Fibroblast of the conjunctiva (primary cell): ENCODE measurements around the gene NR2C1.
"Not testable (repeated sequence)": the region's sequence is repeated elsewhere in the genome, so short reads cannot be mapped to it uniquely, and the experiment has no call there.

ENCODE experiments used
- DNase-seq: peaks from one replicate; pipeline ENCODE4 v3.0.0-alpha.2; 2010; ENCODE audit warnings: low read depth

NR2C1 gene

DNA sequence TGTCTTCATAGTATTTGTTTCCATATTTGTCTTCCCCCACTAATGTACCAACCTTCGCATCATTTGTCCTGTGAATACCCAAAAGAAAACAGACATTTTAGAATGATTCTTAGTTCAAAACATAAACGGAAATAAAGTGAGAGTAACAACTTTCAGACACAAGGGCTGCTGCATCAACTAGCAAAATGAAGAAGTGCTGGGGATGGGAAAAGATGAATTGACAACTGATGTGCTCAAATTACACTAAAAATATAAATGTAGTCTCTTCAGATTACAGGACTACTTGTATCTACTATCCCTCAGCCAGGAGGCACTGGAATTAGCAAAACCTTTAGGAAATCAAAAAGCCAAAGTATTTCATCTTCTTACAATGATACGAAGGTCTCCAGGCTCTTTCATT, 70.7 kb downstream of the NR2C1 start:
- DNase-seq: no peak

DNA sequence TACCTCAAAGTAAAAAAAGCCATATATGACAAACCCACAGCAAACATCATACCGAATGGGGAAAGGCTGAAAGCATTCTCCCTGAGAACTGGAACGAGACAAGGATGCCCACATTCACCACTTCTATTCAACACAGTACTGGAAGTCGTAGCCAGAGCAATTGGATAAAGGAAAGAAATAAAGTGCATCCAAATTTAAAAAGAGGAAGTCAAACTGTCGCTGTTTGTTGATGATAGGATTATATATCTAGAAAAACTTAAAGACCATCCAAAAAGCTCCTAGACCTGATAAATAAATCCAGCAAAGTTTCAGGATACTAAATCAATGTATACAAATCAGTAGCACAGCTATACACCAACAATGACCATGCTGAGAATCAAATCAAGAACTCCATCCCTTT, 75.1 kb downstream of the NR2C1 start:
- DNase-seq: no peak

DNA sequence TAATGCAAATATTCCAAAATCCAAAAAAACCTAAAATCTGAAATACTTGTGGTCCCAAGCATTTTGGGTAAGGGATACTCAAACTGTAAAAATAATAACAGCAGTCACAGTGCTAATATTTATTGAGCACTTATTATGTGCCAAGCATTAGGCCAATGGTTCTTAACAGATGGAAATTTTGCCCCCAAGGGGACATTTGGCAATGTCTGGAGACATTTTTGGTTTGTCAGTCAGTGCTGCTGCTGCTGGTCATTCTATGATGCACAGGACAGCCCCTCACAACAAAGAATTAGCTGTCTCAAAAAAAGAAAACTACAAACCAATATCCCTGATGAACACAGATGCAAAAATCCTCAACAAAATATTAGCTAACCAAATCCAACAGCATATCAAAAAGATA, 75.7 kb downstream of the NR2C1 start:
- no peak for DNase-seq

DNA sequence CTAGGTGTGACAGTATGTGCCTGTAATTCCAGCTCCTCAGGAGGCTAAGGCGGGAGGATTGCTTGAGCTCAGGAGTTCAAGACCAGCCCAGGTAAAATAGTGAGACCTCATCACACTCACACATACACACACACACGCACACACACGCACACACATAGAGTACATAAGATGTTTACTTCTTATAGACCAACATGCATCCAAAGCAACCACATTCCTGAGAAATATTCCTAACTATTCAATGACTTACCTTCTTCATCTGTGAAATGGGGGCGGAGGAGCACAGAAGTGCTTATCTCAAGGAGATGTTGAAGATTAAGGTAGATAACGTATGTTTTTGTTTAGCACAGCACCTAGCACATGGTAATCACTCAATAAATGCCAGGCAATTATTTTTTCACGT, 76.4 kb downstream of the NR2C1 start:
- no peak for DNase-seq

DNA sequence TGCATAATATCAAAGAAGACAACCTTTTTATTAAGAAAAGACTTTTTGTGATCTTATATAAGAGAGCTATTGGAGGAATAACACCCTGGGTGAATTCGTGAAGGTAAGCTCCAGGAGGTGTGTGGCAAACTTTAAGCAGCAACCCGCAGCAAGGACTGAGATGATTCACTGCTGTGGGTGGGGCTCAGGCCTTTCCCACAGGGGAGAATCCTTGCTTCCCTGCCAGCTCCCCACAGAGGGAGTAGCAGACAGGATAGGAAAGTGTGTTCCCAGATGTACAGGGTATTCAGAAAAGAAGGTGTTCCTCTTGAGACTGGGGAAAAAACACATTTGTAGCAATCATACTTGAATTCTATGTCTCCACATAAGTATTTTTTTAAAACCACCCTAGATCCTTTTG, 79.1 kb downstream of the NR2C1 start:
- no peak for DNase-seq

DNA sequence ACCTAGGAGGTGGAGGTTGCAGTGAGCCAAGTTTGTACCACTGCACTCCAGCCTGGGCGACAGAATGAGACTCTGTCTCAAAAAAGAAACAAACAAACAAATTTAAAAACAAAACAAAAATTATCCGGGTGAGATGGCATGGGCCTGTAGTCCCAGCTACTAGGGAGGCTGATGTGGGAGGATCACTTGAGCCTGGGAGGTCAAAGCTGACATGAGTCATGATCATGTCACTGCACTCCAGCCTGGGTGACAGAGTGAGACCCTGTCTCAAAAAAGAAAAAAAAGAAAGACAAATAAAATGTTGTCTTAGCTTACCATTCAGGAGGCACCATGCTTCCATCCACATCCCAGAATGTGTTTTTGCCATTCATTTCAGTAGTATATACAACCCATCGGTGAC, 79.6 kb downstream of the NR2C1 start:
- not testable (repeated sequence) for DNase-seq

DNA sequence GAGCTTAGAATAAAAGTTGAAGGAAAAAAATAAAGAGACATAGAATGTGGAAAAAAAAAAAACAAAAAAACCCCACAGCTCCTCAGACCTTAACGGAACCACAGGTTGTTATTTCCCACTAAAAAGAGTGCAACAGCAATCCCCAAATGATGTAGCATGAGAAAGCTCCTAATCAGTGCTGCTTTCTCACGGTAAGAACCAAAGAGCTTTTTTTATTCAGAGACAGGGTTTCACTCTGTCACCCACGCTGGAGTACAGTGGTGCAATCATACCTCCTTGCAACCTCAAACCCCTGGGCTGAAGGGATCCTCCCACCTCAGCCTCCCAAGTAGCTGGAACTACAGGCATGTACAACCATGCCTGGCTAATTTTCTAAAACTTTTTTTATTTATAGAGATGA, 83.2 kb downstream of the NR2C1 start:
- no peak for DNase-seq

DNA sequence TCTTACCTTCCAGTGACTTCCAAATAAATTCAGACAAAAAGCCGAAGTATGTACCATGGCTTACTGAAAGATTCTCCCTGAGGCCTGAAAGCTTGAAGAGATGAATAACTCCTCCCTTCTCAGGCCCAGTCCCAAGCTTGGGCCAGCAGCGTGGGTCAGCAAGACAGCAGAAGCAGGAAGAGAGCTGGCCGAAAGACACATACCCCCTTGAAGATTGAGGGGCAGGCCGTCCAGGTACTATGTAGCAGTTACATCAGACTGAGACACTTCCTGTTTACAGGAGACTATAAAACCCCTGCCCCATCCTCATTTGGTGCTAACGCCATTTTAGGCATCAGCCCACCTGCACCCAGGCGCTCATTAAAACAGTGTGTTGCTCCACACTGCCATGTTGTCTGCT, 84.9 kb downstream of the NR2C1 start:
- no peak for DNase-seq

DNA sequence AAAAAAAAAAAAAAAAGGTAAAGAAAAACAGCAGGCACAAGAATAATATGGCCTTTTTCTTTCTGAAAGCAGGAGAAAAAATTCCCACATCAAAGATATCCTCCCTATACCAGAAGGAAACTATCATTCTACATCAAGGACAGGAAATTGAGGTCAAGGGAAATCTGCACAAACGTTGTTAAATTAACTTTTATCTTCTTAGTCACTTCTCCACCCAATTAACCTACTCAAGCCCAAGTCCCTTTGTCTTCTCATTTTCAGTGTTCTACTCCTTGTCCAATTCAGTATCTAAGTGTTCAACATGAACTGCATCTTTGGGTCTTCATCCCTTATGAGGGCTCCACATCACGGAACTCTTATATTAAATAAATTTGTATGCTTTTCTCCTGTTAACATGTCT, 85.6 kb downstream of the NR2C1 start:
- no peak for DNase-seq

DNA sequence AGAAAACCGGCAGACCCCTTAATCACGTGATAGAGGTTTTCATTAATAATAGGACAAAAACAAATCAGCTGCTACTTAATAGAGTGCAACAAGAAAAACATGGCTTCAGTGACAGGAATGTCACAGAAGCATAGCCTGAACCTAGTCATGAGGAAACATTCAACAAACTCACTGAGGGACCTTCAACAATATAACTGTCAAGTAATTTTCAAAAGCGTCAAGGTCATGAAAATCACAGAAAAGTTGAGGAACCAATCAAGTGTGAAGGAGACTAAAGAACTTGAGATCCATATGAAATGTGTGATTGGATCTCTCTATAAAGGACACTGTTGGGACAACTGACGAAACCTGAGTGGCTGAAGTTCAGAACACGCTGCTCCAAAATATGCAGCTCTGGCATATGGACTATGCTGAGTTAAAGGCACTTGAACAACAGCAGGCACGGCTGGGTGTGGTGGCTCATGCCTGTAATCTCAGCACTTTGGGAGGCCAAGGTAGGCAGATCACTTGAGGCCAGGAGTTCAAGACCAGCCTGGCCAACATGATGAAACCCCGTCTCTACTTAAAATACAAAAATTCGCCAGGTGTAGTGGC, 86.2 kb downstream of the NR2C1 start:
- DNase-seq: no peak

DNA sequence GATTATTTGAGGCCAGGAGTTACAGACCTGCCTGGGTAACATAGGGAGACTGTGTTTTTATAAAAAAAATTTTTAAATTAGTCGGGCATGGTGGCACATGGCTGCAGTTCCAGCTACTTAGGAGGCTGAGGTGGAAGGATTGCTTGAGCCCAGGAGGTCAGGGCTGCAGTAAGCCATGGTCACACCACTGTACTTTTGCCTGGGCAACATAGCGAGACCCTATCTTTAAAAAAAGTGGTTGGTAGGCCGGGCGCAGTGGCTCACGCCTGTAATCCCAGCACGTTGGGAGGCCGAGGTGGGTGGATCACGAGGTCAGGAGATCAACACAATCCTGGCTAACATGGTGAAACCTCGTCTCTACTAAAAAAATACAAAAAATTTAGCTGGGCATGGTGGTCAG, 88.3 kb downstream of the NR2C1 start:
- not testable (repeated sequence) for DNase-seq

DNA sequence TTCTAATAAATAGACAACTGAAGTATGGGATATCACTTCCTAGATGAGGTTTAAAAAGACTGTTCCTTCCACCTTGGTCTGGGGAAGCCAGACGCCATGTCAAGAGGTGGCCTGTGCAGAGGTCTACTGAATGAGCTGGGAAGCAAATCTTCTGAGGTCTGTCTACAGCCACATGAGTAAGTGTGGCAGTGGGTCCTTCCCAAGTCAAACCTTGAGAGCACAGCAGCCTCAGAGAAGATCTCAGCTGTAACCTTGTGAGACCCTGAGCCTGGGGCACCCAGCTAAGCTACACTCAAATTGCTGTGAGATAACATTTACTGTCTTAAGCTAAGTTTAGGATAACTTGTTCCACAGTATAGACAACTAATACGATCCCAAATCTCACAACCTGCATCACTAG, 90.1 kb downstream of the NR2C1 start:
- DNase-seq: no peak

DNA sequence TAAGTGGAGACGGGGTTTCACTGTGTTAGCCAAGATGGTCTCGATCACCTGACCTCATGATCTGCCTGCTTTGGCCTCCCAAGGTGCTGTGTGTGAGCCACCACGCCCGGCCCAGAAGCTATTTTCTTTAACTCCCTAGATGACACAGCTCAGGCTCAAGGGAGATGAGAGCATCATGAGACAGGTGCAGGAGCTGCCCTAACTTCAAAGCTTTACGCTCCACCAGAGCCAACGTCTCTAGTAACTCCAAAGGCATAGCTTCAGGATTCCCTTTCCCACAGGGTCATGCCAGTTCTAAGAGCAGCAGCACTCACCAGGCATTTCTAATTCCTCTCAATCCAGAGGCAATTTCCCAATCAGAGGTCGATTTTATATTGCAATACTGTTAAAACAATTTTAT, 91.0 kb downstream of the NR2C1 start:
- no peak for DNase-seq

DNA sequence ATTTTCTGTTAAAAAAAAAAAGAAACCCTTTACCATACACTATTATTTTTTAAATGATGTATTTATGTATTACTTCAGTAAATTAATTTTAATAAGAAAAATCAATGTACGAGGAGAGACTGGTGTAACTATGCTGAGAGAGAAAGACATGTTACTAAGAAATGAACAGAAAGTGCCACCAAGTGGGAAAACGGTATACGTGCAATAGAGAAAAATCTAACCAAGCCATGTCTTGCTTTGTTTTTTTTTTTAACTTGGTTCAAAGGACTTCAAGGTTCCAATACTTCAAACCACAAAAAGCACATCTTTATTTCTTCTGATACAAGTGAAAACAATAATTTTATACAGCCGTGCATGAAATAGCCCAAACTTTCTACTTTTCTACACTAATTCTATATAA, 92.8 kb downstream of the NR2C1 start:
- no peak for DNase-seq

DNA sequence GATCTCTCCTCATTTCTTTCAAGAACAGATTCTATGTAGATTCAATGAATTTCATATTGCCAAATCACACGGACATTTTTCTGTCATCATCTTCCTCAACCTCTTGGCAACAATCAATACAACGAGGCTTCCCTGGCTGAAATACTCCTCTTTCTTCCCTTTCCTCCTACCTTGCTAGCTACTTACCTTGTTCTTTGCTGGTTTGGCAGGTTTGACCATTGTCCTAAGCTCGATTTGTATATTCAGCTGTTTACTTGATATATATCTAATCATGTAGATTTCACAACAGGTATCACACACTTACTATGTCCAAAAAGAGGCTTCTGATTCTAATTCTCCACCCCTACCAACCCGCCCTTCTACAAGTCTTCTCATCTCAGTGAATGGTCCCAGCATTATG, 93.5 kb downstream of the NR2C1 start:
- DNase-seq: no peak

DNA sequence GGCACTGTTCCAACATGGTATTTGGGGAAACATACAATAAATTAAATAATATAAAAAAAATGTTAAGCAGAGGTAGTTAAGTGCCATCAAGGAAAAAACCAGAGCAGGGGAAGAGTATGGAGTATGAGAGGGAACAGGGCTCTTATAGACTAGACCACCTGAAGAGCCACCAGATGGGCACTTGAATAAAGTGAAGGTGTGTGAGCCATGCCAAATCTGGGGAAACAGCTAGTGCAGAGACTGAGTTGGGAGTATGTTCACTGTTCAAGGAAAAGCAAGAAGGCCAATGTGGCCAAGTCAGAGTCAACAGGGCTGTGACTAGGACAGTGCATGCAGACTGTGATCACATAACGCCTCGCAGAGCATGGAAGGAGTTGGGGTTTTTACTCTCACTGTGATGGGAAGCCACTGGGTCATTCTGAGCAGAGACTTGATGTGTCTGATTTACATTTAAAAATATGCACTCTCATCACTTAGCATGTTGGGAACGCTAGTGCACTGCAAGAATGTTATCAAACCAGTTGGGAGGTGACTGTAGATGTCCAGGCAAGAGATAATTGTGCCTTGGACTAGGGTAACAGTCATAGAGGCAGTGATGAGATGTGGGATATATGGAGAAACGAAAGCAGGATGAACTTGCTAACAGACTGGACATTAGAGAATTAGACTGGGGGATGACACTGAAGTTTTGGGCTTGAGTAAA, 95.5 kb downstream of the NR2C1 start:
- DNase-seq: no peak

DNA sequence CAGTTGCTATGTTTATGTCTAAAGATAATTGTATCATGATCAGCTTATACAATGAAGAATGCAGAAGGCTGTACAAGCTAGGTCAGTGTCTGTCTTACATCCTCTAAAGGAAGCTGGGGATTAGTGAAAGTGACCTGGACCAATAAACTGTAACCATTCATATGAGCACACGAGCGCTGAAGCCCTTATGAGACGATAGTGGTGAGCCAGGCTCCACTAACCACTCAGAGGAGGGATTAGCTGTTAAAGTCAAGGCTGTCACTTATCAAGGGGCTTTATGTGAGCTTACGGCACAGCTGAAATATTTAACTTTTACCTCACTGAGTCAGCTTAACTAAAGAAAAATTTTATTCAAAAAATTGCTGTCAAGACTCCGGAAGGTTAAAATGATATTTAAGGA, 100.2 kb downstream of the NR2C1 start:
- DNase-seq: peak; percentile 20

DNA sequence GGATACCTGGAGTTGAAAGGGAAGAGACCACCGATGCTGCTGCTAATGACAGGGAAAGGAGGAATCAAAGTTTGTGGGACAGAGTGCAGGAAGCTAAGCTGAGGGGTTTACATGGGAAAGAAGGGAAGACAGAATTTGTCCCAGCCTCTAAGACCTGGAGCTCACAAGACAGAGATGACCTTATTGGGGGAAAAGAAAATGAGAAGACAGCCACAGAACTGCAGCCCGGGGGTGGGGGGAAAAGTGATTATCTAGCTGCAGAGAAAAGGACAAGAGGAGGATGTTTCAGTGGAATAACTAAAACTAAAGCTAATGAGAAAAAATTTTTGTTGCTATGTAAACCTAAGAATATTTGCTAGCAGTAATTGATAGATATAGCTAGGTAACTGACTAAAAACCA, 100.6 kb downstream of the NR2C1 start:
- no peak for DNase-seq

DNA sequence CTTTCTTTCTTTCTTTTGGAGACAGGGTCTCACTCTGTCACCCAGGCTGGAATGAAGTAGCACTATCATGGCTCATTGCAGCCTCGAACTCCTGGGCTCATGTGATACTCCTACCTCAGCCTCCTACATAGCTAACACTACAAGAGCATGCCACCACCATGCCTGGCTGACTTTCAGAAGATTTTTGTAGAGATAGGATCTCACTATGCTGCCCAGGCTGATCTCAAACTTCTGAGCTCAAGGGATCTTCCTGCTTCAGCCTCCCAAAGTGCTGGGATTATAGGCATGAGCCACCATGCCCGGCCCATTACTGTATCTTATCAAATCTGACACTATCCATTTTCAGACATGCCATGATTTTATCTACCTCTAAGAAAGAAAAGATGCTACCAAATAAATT, 101.5 kb downstream of the NR2C1 start:
- no peak for DNase-seq

DNA sequence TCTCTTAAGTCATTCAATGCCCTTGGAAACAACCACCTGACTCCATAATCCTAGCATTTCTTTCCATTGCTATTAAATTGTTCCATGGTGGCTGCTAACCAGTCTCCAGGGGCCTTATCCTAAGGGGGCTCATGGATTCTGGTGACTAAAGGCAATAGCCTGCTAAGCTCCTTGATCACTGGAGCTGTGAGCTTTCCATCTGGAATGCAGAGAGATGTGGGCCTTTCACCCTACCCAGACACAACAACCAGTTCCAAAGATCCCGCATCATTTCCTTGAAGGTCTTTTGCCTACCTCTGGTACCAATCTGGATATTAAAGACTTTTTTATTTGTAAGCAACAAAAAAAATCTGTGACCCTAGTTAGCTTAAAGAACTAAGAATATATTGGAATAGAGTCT, 102.9 kb downstream of the NR2C1 start:
- DNase-seq: no peak
